Type B pancreatic cell (in vitro differentiated cells): ENCODE data around the gene VWA2. TPM values are rescaled to one million over a fixed set of nuclear protein-coding genes. Genes with fewer than 3 reads are reported as not detected.

Experiments used
- DNase-seq: peaks from one replicate; pipeline ENCODE4 v3.0.0; 2021; ENCODE audit warnings: mixed read lengths; ENCODE audit not compliant: unreplicated experiment; ENCODE audit errors: extremely low spot score
- H3K27ac Mint-ChIP-seq: 2 replicates; pipeline ENCODE4 v1.8.0; 2021; ENCODE audit warnings: mild to moderate bottlenecking, mixed read lengths
- H3K27me3 Mint-ChIP-seq: 2 replicates; pipeline ENCODE4 v1.8.0; 2021; ENCODE audit warnings: mixed read lengths
- H3K36me3 Mint-ChIP-seq: 2 replicates; pipeline ENCODE4 v1.8.0; 2021; ENCODE audit warnings: mixed read lengths
- H3K4me1 Mint-ChIP-seq: one replicate; pipeline ENCODE4 v1.8.0; 2021; ENCODE audit warnings: mixed read lengths; ENCODE audit not compliant: unreplicated experiment
- H3K4me3 Mint-ChIP-seq: 2 replicates; pipeline ENCODE4 v1.8.0; 2021; ENCODE audit warnings: mild to moderate bottlenecking, mixed read lengths
- H3K9me3 Mint-ChIP-seq: 2 replicates; pipeline ENCODE4 v1.8.0; 2021; ENCODE audit warnings: mixed read lengths
- total RNA-seq: library from RNA; stranded (reverse); gene quantifications from 2 replicates; pipeline ENCODE4 v1.2.1, GENCODE V29; 2021; ENCODE audit warnings: low replicate concordance
- TF ChIP-seq, protein P1 (sequence below): fragments of 200-600 bp; sonication (generic); conservative IDR thresholded peaks from 2 replicates; pipeline ENCODE4 v1.5.0; 2021; ENCODE audit warnings: antibody characterized with exemption, mild to moderate bottlenecking

VWA2 gene
- total RNA-seq, 1 donor from 2014 or later: 2.9 TPM

DNA sequence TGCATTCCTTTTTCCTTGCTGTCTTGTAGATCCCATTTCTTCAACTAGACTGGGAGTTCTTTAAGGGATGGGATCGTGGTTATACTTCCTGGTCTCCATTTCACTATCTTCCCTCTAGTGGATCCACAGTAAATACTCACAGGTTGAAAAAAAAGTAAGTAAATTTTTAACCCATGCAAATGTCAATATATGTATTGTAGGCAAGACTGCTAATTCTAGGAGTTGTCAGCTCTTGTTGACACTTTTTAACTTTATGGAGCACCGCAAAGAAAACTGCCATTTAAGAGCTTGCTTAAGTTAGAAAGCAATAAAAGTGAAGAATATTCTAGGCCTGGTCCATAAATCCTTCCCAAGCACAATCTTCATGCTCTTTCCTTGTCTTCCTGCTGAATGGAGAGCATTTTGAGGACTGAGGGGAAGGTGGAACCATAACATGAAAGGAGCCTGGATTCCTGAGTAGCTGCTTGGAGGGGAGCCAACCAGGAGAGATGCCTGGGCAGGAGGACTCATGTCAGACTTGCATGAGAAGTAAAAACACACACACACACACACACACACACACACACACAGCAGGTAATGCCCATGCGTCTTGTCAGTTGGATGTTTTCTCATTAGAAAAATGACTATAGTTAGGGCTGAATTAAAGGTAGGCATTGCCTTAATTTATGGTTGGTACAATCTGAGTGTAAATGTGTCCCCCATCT, 32.2 kb downstream of the VWA2 start:
- H3K36me3 Mint-ChIP-seq: no peaks in the 10 kb centered on the region
- peak overlapping the region; percentile 24 for H3K27ac Mint-ChIP-seq
- H3K27me3 Mint-ChIP-seq: no peaks in the 10 kb centered on the region
- H3K4me1 Mint-ChIP-seq: peaks cover 14% of the 10 kb centered on the region
- H3K4me3 Mint-ChIP-seq: no peak overlapping the region
- no peak for DNase-seq
- TF ChIP-seq, protein P1, sequence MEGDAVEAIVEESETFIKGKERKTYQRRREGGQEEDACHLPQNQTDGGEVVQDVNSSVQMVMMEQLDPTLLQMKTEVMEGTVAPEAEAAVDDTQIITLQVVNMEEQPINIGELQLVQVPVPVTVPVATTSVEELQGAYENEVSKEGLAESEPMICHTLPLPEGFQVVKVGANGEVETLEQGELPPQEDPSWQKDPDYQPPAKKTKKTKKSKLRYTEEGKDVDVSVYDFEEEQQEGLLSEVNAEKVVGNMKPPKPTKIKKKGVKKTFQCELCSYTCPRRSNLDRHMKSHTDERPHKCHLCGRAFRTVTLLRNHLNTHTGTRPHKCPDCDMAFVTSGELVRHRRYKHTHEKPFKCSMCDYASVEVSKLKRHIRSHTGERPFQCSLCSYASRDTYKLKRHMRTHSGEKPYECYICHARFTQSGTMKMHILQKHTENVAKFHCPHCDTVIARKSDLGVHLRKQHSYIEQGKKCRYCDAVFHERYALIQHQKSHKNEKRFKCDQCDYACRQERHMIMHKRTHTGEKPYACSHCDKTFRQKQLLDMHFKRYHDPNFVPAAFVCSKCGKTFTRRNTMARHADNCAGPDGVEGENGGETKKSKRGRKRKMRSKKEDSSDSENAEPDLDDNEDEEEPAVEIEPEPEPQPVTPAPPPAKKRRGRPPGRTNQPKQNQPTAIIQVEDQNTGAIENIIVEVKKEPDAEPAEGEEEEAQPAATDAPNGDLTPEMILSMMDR: no peak
- H3K9me3 Mint-ChIP-seq: no peaks in the 10 kb centered on the region

DNA sequence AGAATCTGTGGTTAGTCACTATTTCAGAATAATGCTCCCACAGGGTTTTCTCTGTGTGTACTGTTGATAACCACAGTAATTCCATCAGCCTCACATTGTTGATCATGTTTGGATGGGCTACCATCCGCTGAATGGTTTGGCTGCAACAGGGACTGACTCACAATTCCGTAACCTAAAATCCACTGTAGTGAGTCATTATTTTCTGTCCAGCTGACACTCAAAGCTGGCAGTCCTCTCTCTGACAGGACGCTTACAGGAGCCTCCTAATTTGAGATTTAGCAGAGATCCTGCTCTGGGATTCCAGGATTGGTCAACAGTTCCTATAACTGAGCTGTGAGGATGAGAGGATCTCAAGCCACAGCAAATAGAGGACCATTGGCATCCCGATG, 32.7 kb downstream of the VWA2 start:
- Mint-ChIP-seq H3K4me3 (no peak overlapping the region), H3K27ac (no peak overlapping the region), H3K36me3 (no peaks in the 10 kb centered on the region), H3K27me3 (no peaks in the 10 kb centered on the region), H3K4me1 (peaks cover 8% of the 10 kb centered on the region), H3K9me3 (no peaks in the 10 kb centered on the region)
- no peak for DNase-seq
- TF ChIP-seq, protein P1: no peak

DNA sequence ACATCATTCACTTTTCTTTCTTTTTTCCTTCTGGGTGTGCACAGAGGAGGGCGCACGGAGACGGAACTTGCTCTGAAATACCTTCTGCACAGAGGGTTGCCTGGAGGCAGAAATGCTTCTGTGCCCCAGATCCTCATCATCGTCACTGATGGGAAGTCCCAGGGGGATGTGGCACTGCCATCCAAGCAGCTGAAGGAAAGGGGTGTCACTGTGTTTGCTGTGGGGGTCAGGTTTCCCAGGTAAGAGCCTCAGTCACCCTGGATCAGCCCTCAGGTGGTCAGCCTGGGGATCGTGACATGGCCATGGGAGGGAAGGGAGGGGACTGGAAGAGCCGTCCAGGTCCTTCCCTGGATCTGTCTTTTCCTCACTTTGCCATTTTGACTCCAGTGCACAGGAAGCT, 33.6 kb downstream of the VWA2 start:
- Mint-ChIP-seq H3K27me3 (no peaks in the 10 kb centered on the region), H3K4me1 (peaks cover 8% of the 10 kb centered on the region), H3K4me3 (no peak overlapping the region), H3K9me3 (no peaks in the 10 kb centered on the region), H3K36me3 (no peaks in the 10 kb centered on the region), H3K27ac (no peak overlapping the region)
- TF ChIP-seq, protein P1: no peak
- no peak for DNase-seq

DNA sequence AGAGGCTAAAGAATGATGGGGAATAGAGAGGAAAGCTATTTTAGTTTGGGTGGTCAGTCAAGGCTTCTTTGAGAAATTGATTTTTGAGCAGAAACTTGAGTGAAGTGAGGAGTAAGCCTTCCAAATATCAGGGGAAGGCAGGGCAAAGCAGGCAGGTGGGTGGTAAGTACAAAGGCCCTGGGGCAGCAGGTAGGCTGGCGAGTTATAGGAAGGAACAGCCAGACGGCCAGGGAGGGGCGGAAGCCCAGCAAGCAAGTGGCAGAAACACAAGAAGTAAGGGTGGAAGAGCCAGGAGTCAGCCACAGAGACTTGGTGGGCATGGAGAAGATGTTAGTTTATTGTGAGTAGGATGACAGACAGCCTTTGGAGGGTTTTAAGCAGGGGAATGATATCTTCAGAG, 34.9 kb downstream of the VWA2 start:
- TF ChIP-seq, protein P1: no peak

DNA sequence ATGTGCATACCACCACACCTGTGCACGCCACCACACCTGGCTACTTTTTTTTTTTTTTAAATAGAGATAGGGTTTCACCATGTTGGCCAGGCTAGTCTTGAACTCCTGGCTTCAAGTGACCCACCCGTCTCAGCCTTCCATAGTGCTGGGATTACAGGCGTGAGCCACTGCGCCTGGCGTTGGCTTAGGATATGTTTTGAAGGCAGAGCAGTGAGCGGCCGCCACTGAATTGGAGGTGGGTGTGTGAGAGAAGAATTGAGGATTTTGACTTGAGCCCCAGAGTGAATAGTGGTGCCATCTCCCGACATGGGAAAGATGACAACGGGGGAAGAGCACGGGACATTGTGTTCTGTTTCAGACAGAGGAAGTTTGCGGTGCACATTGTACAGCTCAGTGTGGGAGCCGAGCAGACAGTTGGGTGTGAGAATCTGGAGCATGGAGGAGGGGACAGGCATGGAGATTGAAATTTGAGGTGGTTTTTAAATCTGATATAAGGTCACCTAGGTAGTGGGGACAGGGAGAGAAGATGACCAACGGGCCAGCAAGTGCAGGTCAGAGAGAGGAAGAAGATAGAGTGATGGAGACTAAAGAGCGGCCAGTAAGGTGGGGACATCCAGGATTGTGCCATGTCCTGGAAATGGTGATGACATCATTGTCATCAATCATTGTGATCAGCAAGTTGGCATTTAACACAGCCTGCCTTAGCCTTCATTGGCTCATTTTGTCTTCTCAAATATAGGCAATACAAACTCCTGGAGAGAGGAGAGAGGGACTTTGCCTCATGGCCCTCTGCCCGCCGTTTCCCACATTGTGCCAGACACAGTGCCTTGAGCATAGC, 35.8 kb downstream of the VWA2 start:
- no peaks in the 10 kb centered on the region for H3K36me3 Mint-ChIP-seq
- peaks cover 8% of the 10 kb centered on the region for H3K4me1 Mint-ChIP-seq
- TF ChIP-seq, protein P1: no peak

More for the DNA sequence above, 34.9 kb downstream of the VWA2 start:
- Mint-ChIP-seq H3K9me3 (no peaks in the 10 kb centered on the region), H3K27me3 (no peaks in the 10 kb centered on the region), H3K4me3 (no peak overlapping the region), H3K4me1 (peaks cover 8% of the 10 kb centered on the region), H3K36me3 (no peaks in the 10 kb centered on the region), H3K27ac (no peak overlapping the region)
- no peak for DNase-seq

More for the DNA sequence above, 35.8 kb downstream of the VWA2 start:
- no peak overlapping the region for H3K4me3 Mint-ChIP-seq
- no peaks in the 10 kb centered on the region for H3K27me3 Mint-ChIP-seq
- no peak overlapping the region for H3K27ac Mint-ChIP-seq
- H3K9me3 Mint-ChIP-seq: no peaks in the 10 kb centered on the region
- no peak for DNase-seq
